Neural cell (in vitro differentiated cells): ENCODE data around the gene SRRM5. TPM values are rescaled to one million over a fixed set of nuclear protein-coding genes. Genes with fewer than 3 reads are reported as not detected.

Experiments used
- H2AFZ ChIP-seq: fragments of 200-600, 300-800 bp; sonication (generic), shearing (Covaris generic); 2 replicates; pipeline ENCODE4 v1.6.0; 2014; ENCODE audit warnings: low read depth, mild to moderate bottlenecking, antibody characterized with exemption, low read length, moderate library complexity
- H3F3A ChIP-seq: fragments of 200-600 bp; shearing (Covaris generic); 2 replicates; pipeline ENCODE4 v1.6.1; 2016; ENCODE audit warnings: mild to moderate bottlenecking, moderate library complexity, mixed read lengths, antibody characterized with exemption, low read length; ENCODE audit not compliant: insufficient read depth, poor library complexity, severe bottlenecking
- H3K27ac ChIP-seq: fragments of 200-600, 300-800 bp; sonication (generic), shearing (Covaris generic); 2 replicates; pipeline ENCODE4 v1.5.1; 2014; ENCODE audit warnings: mild to moderate bottlenecking, low read length, moderate library complexity
- H3K27me3 ChIP-seq: fragments of 300-800, 200-600 bp; sonication (generic), shearing (Covaris generic); 2 replicates; pipeline ENCODE4 v1.6.0; 2014; ENCODE audit warnings: mild to moderate bottlenecking, low read depth, low read length, moderate library complexity; ENCODE audit not compliant: insufficient read depth
- H3K36me3 ChIP-seq: fragments of 300-800, 200-600 bp; sonication (generic), shearing (Covaris generic); 2 replicates; pipeline ENCODE4 v1.5.1; 2014; ENCODE audit warnings: mild to moderate bottlenecking, antibody characterized with exemption, low read length, moderate library complexity; ENCODE audit not compliant: insufficient read depth
- H3K4me2 ChIP-seq: fragments of 300-800, 200-600 bp; sonication (generic), shearing (Covaris generic); 2 replicates; pipeline ENCODE4 v1.6.0; 2014; ENCODE audit warnings: mild to moderate bottlenecking, low read length
- H3K4me3 ChIP-seq: fragments of 300-800, 200-600 bp; sonication (generic), shearing (Covaris generic); 2 replicates; pipeline ENCODE4 v1.5.1; 2014; ENCODE audit warnings: mild to moderate bottlenecking, low read length, moderate library complexity
- H3K79me2 ChIP-seq: fragments of 200-600 bp; shearing (Covaris generic); replicated peaks from 2 replicates; pipeline ENCODE4 v1.6.0; 2014; ENCODE audit warnings: mild to moderate bottlenecking, low read length, moderate library complexity; ENCODE audit not compliant: insufficient read depth
- H3K9ac ChIP-seq: fragments of 300-800, 200-600 bp; sonication (generic), shearing (Covaris generic); 2 replicates; pipeline ENCODE4 v1.6.1; 2016; ENCODE audit warnings: mild to moderate bottlenecking, low read length, mixed read lengths
- H3K9me2 ChIP-seq: fragments of 200-600 bp; shearing (Covaris generic); 2 replicates; pipeline ENCODE4 v1.6.1; 2016; ENCODE audit warnings: mild to moderate bottlenecking, low read length, mixed read lengths; ENCODE audit not compliant: insufficient read depth
- H3K9me3 ChIP-seq: fragments of 200-600, 300-800 bp; sonication (generic), shearing (Covaris generic); 2 replicates; pipeline ENCODE4 v1.6.1; 2016; ENCODE audit warnings: mild to moderate bottlenecking, mixed run types, low read length, moderate library complexity, mixed read lengths
- H4K20me1 ChIP-seq: fragments of 200-600 bp; shearing (Covaris generic); 2 replicates; pipeline ENCODE4 v1.6.1; 2016; ENCODE audit warnings: mild to moderate bottlenecking, mixed run types; ENCODE audit not compliant: insufficient read depth
- CTCF ChIP-seq: fragments of 450-650 bp; IDR thresholded peaks from 2 replicates; pipeline ENCODE4 v1.5.1; 2014; ENCODE audit warnings: antibody characterized with exemption, mild to moderate bottlenecking, moderate library complexity; ENCODE audit not compliant: poor library complexity, severe bottlenecking
- EP300 ChIP-seq: fragments of 450-650 bp; conservative IDR thresholded peaks from 2 replicates; pipeline ENCODE4 v1.6.1; 2014; ENCODE audit warnings: antibody characterized with exemption, mild to moderate bottlenecking, moderate library complexity; ENCODE audit not compliant: poor library complexity, severe bottlenecking
- EZH2 ChIP-seq: fragments of 200-600, 300-800 bp; shearing (Covaris generic), sonication (generic); IDR thresholded peaks from 2 replicates; pipeline ENCODE4 v1.6.1; 2014; ENCODE audit warnings: antibody characterized with exemption, low read length, borderline replicate concordance, mild to moderate bottlenecking; ENCODE audit not compliant: insufficient read depth, poor library complexity, severe bottlenecking
- MXI1 ChIP-seq: fragments of 450-650 bp; conservative IDR thresholded peaks from 2 replicates; pipeline ENCODE4 v1.6.1; 2014; ENCODE audit warnings: antibody characterized with exemption, mild to moderate bottlenecking; ENCODE audit not compliant: poor library complexity, severe bottlenecking
- POLR2AphosphoS5 ChIP-seq: IDR thresholded peaks from 2 replicates; pipeline ENCODE4 v1.6.1; 2012
- RAD21 ChIP-seq: fragments of 450-650 bp; conservative IDR thresholded peaks from 2 replicates; pipeline ENCODE4 v1.6.1; 2014; ENCODE audit warnings: antibody characterized with exemption, mild to moderate bottlenecking, moderate library complexity
- REST ChIP-seq: IDR thresholded peaks from 2 replicates; pipeline ENCODE4 v1.6.1; 2012; ENCODE audit warnings: borderline replicate concordance
- SMC3 ChIP-seq: fragments of 450-650 bp; conservative IDR thresholded peaks from 2 replicates; pipeline ENCODE4 v1.6.1; 2014; ENCODE audit warnings: antibody characterized with exemption, mild to moderate bottlenecking, moderate library complexity; ENCODE audit not compliant: poor library complexity
- TAF1 ChIP-seq: IDR thresholded peaks from 2 replicates; pipeline ENCODE4 v1.6.1; 2012; ENCODE audit warnings: low read depth
- polyA plus RNA-seq: library from polyadenylated mRNA; depleted of rRNA; stranded (reverse); fragments of >200 nt; gene quantifications from 2 replicates; pipeline ENCODE4 v1.2.3, GENCODE V29; 2014

Gene SRRM5
- polyA plus RNA-seq, 1 donor from 2014 or later: not detected

GRCh38 chr19:43652546-43652874 is 40.6 kb downstream of the SRRM5 start:
- Histone ChIP-seq H3K4me3 (no peak overlapping the region), H3K27me3 (no peaks in the 10 kb centered on the region), H3K4me2 (no peak overlapping the region), H3K79me2 (no peaks in the 10 kb centered on the region), H3K27ac (no peak overlapping the region), H3K9ac (no peak overlapping the region), H3F3A (no peaks in the 10 kb centered on the region), H3K36me3 (no peaks in the 10 kb centered on the region), H3K9me3 (no peaks in the 10 kb centered on the region), H3K9me2 (no peaks in the 10 kb centered on the region), H2AFZ (no peak overlapping the region), H4K20me1 (no peaks in the 10 kb centered on the region)
- TF ChIP-seq RAD21: no peak
- TF ChIP-seq REST: no peak
- TF ChIP-seq EZH2: no peak
- TF ChIP-seq SMC3: no peak
- TF ChIP-seq TAF1: no peak
- TF ChIP-seq CTCF: peak; percentile 2
- TF ChIP-seq MXI1: no peak
- no peak for TF ChIP-seq EP300
- no peak for TF ChIP-seq POLR2AphosphoS5

- Histone ChIP-seq H3K4me3 (no peak overlapping the region), H3K27ac (no peak overlapping the region), H3K9me2 (no peaks in the 10 kb centered on the region), H3F3A (no peaks in the 10 kb centered on the region), H3K27me3 (no peaks in the 10 kb centered on the region), H2AFZ (no peak overlapping the region), H3K9ac (no peak overlapping the region), H3K79me2 (no peaks in the 10 kb centered on the region), H3K9me3 (no peaks in the 10 kb centered on the region), H3K4me2 (no peak overlapping the region), H4K20me1 (no peaks in the 10 kb centered on the region), H3K36me3 (no peaks in the 10 kb centered on the region)
- TF ChIP-seq POLR2AphosphoS5 (no peak), EZH2 (no peak), RAD21 (no peak), CTCF (no peak), TAF1 (no peak), SMC3 (no peak), MXI1 (no peak), REST (no peak), EP300 (no peak)
Observed at GRCh38 chr19:43656436-43656835, 44.5 kb downstream of the SRRM5 start.
